T-helper 2 cell treated with Interferon-gamma antibody and Interleukin-4, amounts not matched to agents 100 ng/mL and 5 ng/mL, for 36 hours (primary cell): Measurements from ENCODE around the gene MACIR. TPM values are rescaled to one million over a fixed set of nuclear protein-coding genes. Genes with fewer than 3 reads are reported as not detected.

Source experiments
- intact Hi-C: fragments of 100-400 bp; cut with micrococcal nuclease; formaldehyde crosslinking; loops from one replicate; pipeline ENCODE4 v1.15.1; 2023
- total RNA-seq: library from RNA; stranded (reverse); gene quantifications from 2 replicates; pipeline ENCODE4 v1.2.3, GENCODE V29; 2022

The MACIR gene
- total RNA-seq, 1 donor from 2014 or later: 7.2 TPM

GRCh38 chr5:103244398-103244797 is 14.2 kb upstream of the MACIR start:
- intact Hi-C loops: no loop called here

- intact Hi-C loops: no loop called here
Measured at GRCh38 chr5:103245761-103246160, 12.8 kb upstream of the MACIR start.

- intact Hi-C loops: no loop called here
Measured at GRCh38 chr5:103247118-103247517, 11.4 kb upstream of the MACIR start.

- intact Hi-C loops: no loop called here
Measured at GRCh38 chr5:103249068-103249467, 9.5 kb upstream of the MACIR start.

- intact Hi-C loops: no loop called here
Measured at GRCh38 chr5:103254921-103255320, 3.6 kb upstream of the MACIR start.

- intact Hi-C loops: no loop called here
Measured at GRCh38 chr5:103255691-103256090, 2.9 kb upstream of the MACIR start.

- intact Hi-C loops: no loop called here
Measured at GRCh38 chr5:103256178-103256577, 2.4 kb upstream of the MACIR start.

GRCh38 chr5:103258957-103259704 is 568 bp downstream of the MACIR start:
- intact Hi-C loops: loop anchor here (1.0 to 2.0 kb wide), 4 partner anchors 46 to 504 kb away; partner anchors contain the start of genes GIN1, PAM and PPIP5K2

- intact Hi-C loops: loop anchor here (2.0 kb wide), 2 partner anchors 47 to 505 kb away; partner anchors contain the start of gene PAM
Measured at GRCh38 chr5:103259705-103260355, 1.3 kb downstream of the MACIR start.

- intact Hi-C loops: no loop called here
Measured at GRCh38 chr5:103260951-103261350, 2.4 kb downstream of the MACIR start.

GRCh38 chr5:103262422-103262871 is 3.9 kb downstream of the MACIR start:
- intact Hi-C loops: no loop called here

- intact Hi-C loops: no loop called here
Measured at GRCh38 chr5:103263054-103263453, 4.5 kb downstream of the MACIR start.

GRCh38 chr5:103264508-103264907 is 5.9 kb downstream of the MACIR start:
- intact Hi-C loops: no loop called here

GRCh38 chr5:103270581-103270980 is 12.0 kb downstream of the MACIR start:
- intact Hi-C loops: no loop called here

- intact Hi-C loops: no loop called here
Measured at GRCh38 chr5:103271570-103272289, 13.2 kb downstream of the MACIR start.

GRCh38 chr5:103272377-103272776 is 13.8 kb downstream of the MACIR start:
- intact Hi-C loops: no loop called here

GRCh38 chr5:103273952-103274351 is 15.4 kb downstream of the MACIR start:
- intact Hi-C loops: no loop called here

- intact Hi-C loops: no loop called here
Measured at GRCh38 chr5:103275851-103276250, 17.3 kb downstream of the MACIR start.

- intact Hi-C loops: no loop called here
Measured at GRCh38 chr5:103280967-103281366, 22.4 kb downstream of the MACIR start.

- intact Hi-C loops: no loop called here
Measured at GRCh38 chr5:103283120-103283519, 24.6 kb downstream of the MACIR start.

- intact Hi-C loops: no loop called here
Measured at GRCh38 chr5:103283869-103284268, 25.3 kb downstream of the MACIR start.

- intact Hi-C loops: no loop called here
Measured at GRCh38 chr5:103286622-103287021, 28.1 kb downstream of the MACIR start.
